Calu3 (cell line): Measurements from ENCODE around the gene RPS21. TPM values are rescaled to one million over a fixed set of nuclear protein-coding genes. Genes with fewer than 3 reads are reported as not detected.

Source experiments
- BruUV-seq: library from RNA; stranded (reverse); fragments of 400-500 nt; replicated peaks from 2 replicates; lab custom pipeline; 2021; lab: Mats Ljungman, UMichigan
- CTCF ChIA-PET: fragments of 300-600 bp; sonication (Branson Sonifier 250); formaldehyde crosslinking; loops from one replicate; lab custom pipeline; 2022; ENCODE audit warnings: antibody characterized with exemption; lab: Charles Lee
- DNase-seq: peaks from one replicate; pipeline ENCODE4 v3.0.0; 2022
- H3K27ac Mint-ChIP-seq: one replicate; pipeline ENCODE4 v1.8.0; 2022; ENCODE audit warnings: mixed read lengths; ENCODE audit not compliant: unreplicated experiment
- H3K27me3 Mint-ChIP-seq: one replicate; pipeline ENCODE4 v1.8.0; 2022; ENCODE audit warnings: mixed read lengths; ENCODE audit not compliant: unreplicated experiment
- H3K36me3 Mint-ChIP-seq: one replicate; pipeline ENCODE4 v1.8.0; 2022; ENCODE audit warnings: mild to moderate bottlenecking, moderate library complexity, mixed read lengths; ENCODE audit not compliant: insufficient read depth, unreplicated experiment
- H3K4me1 Mint-ChIP-seq: one replicate; pipeline ENCODE4 v1.8.0; 2022; ENCODE audit warnings: mild to moderate bottlenecking, low read depth, mixed read lengths; ENCODE audit not compliant: unreplicated experiment
- H3K4me3 Mint-ChIP-seq: one replicate; pipeline ENCODE4 v1.8.0; 2022; ENCODE audit warnings: mild to moderate bottlenecking, low read depth, moderate library complexity, mixed read lengths; ENCODE audit not compliant: unreplicated experiment
- H3K9me3 Mint-ChIP-seq: one replicate; pipeline ENCODE4 v1.8.0; 2022; ENCODE audit warnings: low read depth, mixed read lengths; ENCODE audit not compliant: unreplicated experiment
- intact Hi-C: fragments of 100-400 bp; cut with micrococcal nuclease; formaldehyde crosslinking; loops from one replicate; pipeline ENCODE4 v1.10.0; 2022; ENCODE audit not compliant: unreplicated experiment
- total RNA-seq: library from RNA; stranded (reverse); gene quantifications from 2 replicates; pipeline ENCODE4 v1.2.3, GENCODE V29; 2022
- TF ChIP-seq, protein P1 (sequence below): fragments of 200-600 bp; IDR thresholded peaks from one replicate; pipeline ENCODE4 v1.8.0; 2022; ENCODE audit warnings: antibody characterized with exemption; ENCODE audit not compliant: unreplicated experiment

RPS21 gene
- total RNA-seq, 1 experiment from 2014 or later: 1,936 TPM

- DNase-seq: no peak
- no peaks in the 10 kb centered on the region for H3K9me3 Mint-ChIP-seq
- peaks cover 96% of the 10 kb centered on the region for H3K27me3 Mint-ChIP-seq
- H3K36me3 Mint-ChIP-seq: no peaks in the 10 kb centered on the region
- TF ChIP-seq, protein P1, sequence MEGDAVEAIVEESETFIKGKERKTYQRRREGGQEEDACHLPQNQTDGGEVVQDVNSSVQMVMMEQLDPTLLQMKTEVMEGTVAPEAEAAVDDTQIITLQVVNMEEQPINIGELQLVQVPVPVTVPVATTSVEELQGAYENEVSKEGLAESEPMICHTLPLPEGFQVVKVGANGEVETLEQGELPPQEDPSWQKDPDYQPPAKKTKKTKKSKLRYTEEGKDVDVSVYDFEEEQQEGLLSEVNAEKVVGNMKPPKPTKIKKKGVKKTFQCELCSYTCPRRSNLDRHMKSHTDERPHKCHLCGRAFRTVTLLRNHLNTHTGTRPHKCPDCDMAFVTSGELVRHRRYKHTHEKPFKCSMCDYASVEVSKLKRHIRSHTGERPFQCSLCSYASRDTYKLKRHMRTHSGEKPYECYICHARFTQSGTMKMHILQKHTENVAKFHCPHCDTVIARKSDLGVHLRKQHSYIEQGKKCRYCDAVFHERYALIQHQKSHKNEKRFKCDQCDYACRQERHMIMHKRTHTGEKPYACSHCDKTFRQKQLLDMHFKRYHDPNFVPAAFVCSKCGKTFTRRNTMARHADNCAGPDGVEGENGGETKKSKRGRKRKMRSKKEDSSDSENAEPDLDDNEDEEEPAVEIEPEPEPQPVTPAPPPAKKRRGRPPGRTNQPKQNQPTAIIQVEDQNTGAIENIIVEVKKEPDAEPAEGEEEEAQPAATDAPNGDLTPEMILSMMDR: no peak
- CTCF ChIA-PET: interaction anchor here (0.7 kb wide), 1 partner anchor 50 kb away, joined by 3 read pairs; no protein-coding TSS in a partner anchor
- H3K27ac Mint-ChIP-seq: no peak overlapping the region
- intact Hi-C loops: no loop called here
- H3K4me1 Mint-ChIP-seq: peaks cover 1% of the 10 kb centered on the region
- H3K4me3 Mint-ChIP-seq: no peak overlapping the region
- BruUV-seq: no TSS peak
Observed at GRCh38 chr20:62436692-62437091, 49.8 kb downstream of the RPS21 start.

DNA sequence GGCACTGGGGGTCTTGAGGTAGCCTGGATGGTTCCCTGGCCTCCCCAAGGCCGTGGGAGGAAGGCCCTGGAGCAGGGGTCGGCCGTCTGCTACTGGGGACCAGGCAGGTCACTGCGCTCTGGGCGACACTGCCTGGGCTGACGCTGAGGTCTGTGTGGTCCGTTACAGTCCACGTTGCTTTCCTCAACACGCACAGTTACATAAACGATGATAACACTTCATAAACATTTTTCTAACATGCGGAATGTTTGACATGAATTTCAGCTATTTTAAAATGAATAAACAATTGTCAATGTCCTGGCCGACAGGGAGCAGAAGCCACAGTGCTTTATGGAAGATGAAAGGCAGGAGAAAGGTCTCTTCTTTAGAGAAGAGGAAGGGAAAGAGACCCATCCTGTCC, 50.6 kb downstream of the RPS21 start:
- Mint-ChIP-seq H3K4me1 (no peaks in the 10 kb centered on the region), H3K27me3 (peaks cover 100% of the 10 kb centered on the region), H3K36me3 (no peaks in the 10 kb centered on the region), H3K9me3 (no peaks in the 10 kb centered on the region), H3K4me3 (no peak overlapping the region), H3K27ac (no peak overlapping the region)
- intact Hi-C loops: no loop called here
- no TSS peak for BruUV-seq
- no peak for DNase-seq
- CTCF ChIA-PET: no interaction called here
- TF ChIP-seq, protein P1: no peak

GRCh38 chr20:62437927-62438326, 51.0 kb downstream of the RPS21 start:
- BruUV-seq: no TSS peak
- CTCF ChIA-PET: no interaction called here
- Mint-ChIP-seq H3K27me3 (peaks cover 100% of the 10 kb centered on the region), H3K27ac (no peak overlapping the region), H3K4me3 (no peak overlapping the region), H3K36me3 (no peaks in the 10 kb centered on the region), H3K9me3 (no peaks in the 10 kb centered on the region), H3K4me1 (no peaks in the 10 kb centered on the region)
- DNase-seq: no peak
- TF ChIP-seq, protein P1: no peak
- intact Hi-C loops: no loop called here

Other genes with a start within 250 kb of the RPS21 start
- gene PSMA7, start 243.7 kb upstream of the RPS21 start, total RNA-seq: 514 and 518 TPM in 2 replicates
- 47.4 and 53.7 TPM in 2 replicates for gene SS18L1, start 243.3 kb upstream of the RPS21 start, total RNA-seq
- gene MTG2, start 204.1 kb upstream of the RPS21 start, total RNA-seq: 87.9 and 92.6 TPM in 2 replicates
- gene HRH3, start 166.8 kb upstream of the RPS21 start, total RNA-seq: not detected in 2 replicates
- gene OSBPL2, start 148.6 kb upstream of the RPS21 start, total RNA-seq: 115 and 129 TPM in 2 replicates
- 222 and 227 TPM in 2 replicates for gene ADRM1, start 84.1 kb upstream of the RPS21 start, total RNA-seq
- gene LAMA5, start 19.8 kb upstream of the RPS21 start, total RNA-seq: 740 and 763 TPM in 2 replicates
- gene CABLES2, start 20.2 kb downstream of the RPS21 start, total RNA-seq: 12.2 and 13.6 TPM in 2 replicates
- 6.2 and 6.4 TPM in 2 replicates for gene RBBP8NL, start 40.4 kb downstream of the RPS21 start, total RNA-seq
- not detected in 2 replicates for gene GATA5, start 88.9 kb downstream of the RPS21 start, total RNA-seq